Measurements from ENCODE around the gene KCNH1. TPM values are rescaled to one million over a fixed set of nuclear protein-coding genes. Genes with fewer than 3 reads are reported as not detected.

KCNH1 gene
- total RNA-seq, 1 donor from 2014 or later, result 6.3 TPM

- no peaks in the 10 kb centered on the region for H3K27me3 Mint-ChIP-seq (ENCODE audit: low read depth)
- H3K27ac Mint-ChIP-seq (ENCODE audit: unreplicated experiment), result no peak overlapping the region
- no peak overlapping the region for H3K4me3 Mint-ChIP-seq (ENCODE audit: unreplicated experiment)
- peaks cover 5% of the 10 kb centered on the region for H3K9me3 Mint-ChIP-seq (ENCODE audit: low read depth)
- TF ChIP-seq CTCF (IDR thresholded peaks at IDR 0.05), result no peak
- H3K4me1 Mint-ChIP-seq (ENCODE audit: low read depth), result no peaks in the 10 kb centered on the region
- no peaks in the 10 kb centered on the region for H3K36me3 Mint-ChIP-seq (ENCODE audit: low read depth)
- no peak for DNase-seq (ENCODE audit: low spot score)
These were observed 198.0 kb downstream of the KCNH1 start for GRCh38 chr1:210935905-210936304.

- TF ChIP-seq CTCF (IDR thresholded peaks at IDR 0.05), result no peak
- no peak overlapping the region for H3K4me3 Mint-ChIP-seq (ENCODE audit: unreplicated experiment)
- no peak overlapping the region for H3K27ac Mint-ChIP-seq (ENCODE audit: unreplicated experiment)
- no peaks in the 10 kb centered on the region for H3K27me3 Mint-ChIP-seq (ENCODE audit: low read depth)
- H3K9me3 Mint-ChIP-seq (ENCODE audit: low read depth), result peaks cover 28% of the 10 kb centered on the region
- H3K4me1 Mint-ChIP-seq (ENCODE audit: low read depth), result no peaks in the 10 kb centered on the region
- peaks cover 6% of the 10 kb centered on the region for H3K36me3 Mint-ChIP-seq (ENCODE audit: low read depth)
- no peak for DNase-seq (ENCODE audit: low spot score)
These were observed 201.8 kb downstream of the KCNH1 start for GRCh38 chr1:210932104-210932503.

GRCh38 chr1:210922666-210923065 lies 211.3 kb downstream of the KCNH1 start:
- no peak for DNase-seq (ENCODE audit: low spot score)
- Mint-ChIP-seq H3K27ac (ENCODE audit: unreplicated experiment) (no peak overlapping the region), H3K27me3 (ENCODE audit: low read depth) (no peaks in the 10 kb centered on the region), H3K4me1 (ENCODE audit: low read depth) (peaks cover 21% of the 10 kb centered on the region), H3K4me3 (ENCODE audit: unreplicated experiment) (no peak overlapping the region), H3K36me3 (ENCODE audit: low read depth) (no peaks in the 10 kb centered on the region), H3K9me3 (ENCODE audit: low read depth) (peaks cover 15% of the 10 kb centered on the region)
- no peak for TF ChIP-seq CTCF (IDR thresholded peaks at IDR 0.05)

- H3K4me3 Mint-ChIP-seq (ENCODE audit: unreplicated experiment), result no peak overlapping the region
- H3K4me1 Mint-ChIP-seq (ENCODE audit: low read depth), result peaks cover 28% of the 10 kb centered on the region
- no peaks in the 10 kb centered on the region for H3K9me3 Mint-ChIP-seq (ENCODE audit: low read depth)
- no peaks in the 10 kb centered on the region for H3K36me3 Mint-ChIP-seq (ENCODE audit: low read depth)
- no peak for TF ChIP-seq CTCF (IDR thresholded peaks at IDR 0.05)
- H3K27me3 Mint-ChIP-seq (ENCODE audit: low read depth), result no peaks in the 10 kb centered on the region
- no peak overlapping the region for H3K27ac Mint-ChIP-seq (ENCODE audit: unreplicated experiment)
- no peak for DNase-seq (ENCODE audit: low spot score)
These were observed 212.9 kb downstream of the KCNH1 start for GRCh38 chr1:210920716-210921694.

- Mint-ChIP-seq H3K4me3 (ENCODE audit: unreplicated experiment) (no peak overlapping the region), H3K27me3 (ENCODE audit: low read depth) (no peaks in the 10 kb centered on the region), H3K27ac (ENCODE audit: unreplicated experiment) (no peak overlapping the region), H3K9me3 (ENCODE audit: low read depth) (no peaks in the 10 kb centered on the region), H3K4me1 (ENCODE audit: low read depth) (peaks cover 36% of the 10 kb centered on the region), H3K36me3 (ENCODE audit: low read depth) (no peaks in the 10 kb centered on the region)
- no peak for TF ChIP-seq CTCF (IDR thresholded peaks at IDR 0.05)
- DNase-seq (ENCODE audit: low spot score), result no peak
These were observed 213.7 kb downstream of the KCNH1 start for GRCh38 chr1:210920258-210920657.
